ENCODE results near the gene DNASE1L3.
"Not testable (repeated sequence)": the region's sequence is repeated elsewhere in the genome, so short reads cannot be mapped to it uniquely, and the experiment has no call there.

The DNASE1L3 gene, protein sequence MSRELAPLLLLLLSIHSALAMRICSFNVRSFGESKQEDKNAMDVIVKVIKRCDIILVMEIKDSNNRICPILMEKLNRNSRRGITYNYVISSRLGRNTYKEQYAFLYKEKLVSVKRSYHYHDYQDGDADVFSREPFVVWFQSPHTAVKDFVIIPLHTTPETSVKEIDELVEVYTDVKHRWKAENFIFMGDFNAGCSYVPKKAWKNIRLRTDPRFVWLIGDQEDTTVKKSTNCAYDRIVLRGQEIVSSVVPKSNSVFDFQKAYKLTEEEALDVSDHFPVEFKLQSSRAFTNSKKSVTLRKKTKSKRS

DNA sequence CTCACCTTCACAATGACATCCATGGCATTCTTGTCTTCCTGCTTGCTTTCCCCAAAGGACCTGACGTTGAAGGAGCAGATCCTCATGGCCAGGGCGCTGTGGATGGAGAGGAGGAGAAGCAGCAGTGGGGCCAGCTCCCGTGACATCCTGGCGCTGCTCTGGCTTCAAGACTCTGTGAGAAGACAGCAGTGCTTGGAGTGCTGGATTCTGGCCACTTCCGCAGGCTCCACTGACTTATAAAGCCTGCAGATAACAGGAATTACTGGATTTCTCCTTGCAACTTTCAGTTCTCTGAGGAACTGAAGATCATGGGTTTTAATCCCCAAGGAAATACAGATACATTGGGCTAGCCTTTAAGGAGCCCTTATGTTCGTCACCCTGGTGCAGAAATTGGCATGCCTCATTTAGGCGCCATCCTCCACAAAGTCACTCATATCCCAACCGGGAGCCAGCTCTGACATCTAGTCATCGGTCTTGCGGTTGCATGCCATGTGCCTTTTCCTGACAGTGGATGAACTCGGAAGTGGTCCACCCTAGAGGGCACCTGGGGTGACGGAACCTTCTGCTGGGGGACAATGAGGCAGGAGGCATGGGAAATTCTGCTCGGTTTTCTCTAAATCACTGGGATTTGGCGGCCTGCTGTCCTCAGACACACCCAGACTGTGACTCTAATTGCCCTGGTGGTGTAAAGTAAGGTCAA is at the start of gene DNASE1L3:
TSS of gene DNASE1L3 (minus strand) at position 212 of the 700 bp plus-strand sequence. CDS start at position 146, 66 bp downstream.
- no peak for DNase-seq

GRCh38 chr3:58260261-58260731 is 49.5 kb upstream of the DNASE1L3 start:
- DNase-seq: no peak

- no peak for DNase-seq
Measured at GRCh38 chr3:58258392-58259055, 47.8 kb upstream of the DNASE1L3 start.

DNA sequence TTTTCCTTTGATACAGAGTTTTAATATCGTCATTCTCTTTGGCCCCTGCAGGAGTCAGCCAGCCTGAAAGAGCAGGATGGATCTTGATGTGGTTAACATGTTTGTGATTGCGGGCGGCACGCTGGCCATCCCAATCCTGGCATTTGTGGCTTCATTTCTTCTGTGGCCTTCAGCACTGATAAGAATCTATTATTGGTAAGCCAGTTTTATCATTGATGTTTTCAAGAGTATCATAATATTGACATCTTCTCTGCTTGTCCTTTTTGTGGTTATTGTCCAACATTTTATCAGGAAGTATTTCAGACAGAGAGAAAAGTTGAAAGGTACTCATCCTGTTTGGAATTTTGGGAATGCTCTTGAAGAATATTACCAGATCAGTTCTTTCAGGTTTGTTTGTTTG is 45.7 kb upstream of the DNASE1L3 start:
- no peak for DNase-seq

DNA sequence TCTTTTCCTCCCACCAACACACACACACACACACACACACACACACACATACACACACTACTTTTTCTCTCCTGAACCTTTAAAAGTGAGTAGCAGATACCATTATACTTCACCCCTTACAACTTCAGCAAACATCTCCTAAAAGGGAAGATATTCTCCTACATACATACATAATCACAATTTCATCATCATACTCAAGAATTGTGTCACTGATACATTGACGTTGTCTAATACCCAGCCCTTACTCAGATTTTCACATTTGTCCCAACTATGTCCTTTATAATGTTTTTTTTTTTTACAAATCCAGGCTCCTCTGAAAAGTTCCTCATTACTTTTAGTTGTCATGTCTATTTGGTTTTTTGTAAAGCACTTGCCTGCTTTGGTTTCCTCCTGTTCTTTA is 45.3 kb upstream of the DNASE1L3 start:
- DNase-seq: no peak

GRCh38 chr3:58254144-58254543 is 43.4 kb upstream of the DNASE1L3 start:
- DNase-seq: no peak

DNA sequence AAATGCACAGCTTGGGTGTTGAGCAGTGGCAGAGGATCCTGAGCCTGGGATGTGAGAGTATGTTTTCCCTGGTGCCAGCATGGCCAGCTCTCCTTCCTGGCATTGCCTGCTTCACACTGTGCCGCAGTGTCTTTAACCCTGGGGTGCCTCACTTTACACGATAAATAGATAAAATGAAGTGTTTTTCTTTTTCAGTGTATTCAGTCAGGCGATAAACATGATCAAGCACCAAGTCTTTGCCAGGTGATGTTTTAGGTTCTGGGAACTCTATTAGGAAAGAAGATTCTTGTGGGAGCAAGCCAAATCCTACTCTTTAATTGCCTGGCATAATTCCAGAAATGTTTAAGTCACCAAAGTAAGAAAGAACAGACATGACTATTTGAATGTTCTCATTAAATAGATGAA is 40.9 kb upstream of the DNASE1L3 start:
- DNase-seq: no peak

DNA sequence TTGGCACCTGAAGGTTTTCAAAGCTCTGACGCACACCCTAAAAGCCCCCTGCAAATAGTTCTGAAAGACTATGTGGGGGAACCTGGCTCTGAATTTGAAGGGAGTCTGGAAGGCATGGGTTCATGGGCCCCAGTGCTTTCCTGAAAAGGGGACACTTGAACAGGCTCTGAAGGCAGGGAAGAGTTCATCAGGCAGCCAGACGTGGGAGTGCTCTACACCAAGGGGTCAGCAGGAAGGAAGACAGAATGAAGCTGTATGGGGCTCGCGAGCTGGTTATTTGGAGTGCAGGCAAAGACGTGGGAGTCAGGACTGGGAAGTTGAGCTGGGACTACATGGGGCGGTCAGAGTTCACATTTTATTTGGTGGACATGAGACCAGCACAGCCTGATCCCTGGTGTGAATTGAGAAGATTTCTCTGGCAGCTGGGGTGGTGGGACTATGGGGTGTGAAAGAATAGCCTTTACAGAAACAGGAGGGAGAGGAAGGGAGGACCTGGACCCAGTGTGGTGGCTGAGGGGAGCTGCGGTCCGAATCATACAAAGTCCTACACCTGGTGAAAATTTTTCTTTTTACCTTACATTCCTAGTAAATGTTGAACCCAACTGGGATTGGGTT is 39.4 kb upstream of the DNASE1L3 start:
- DNase-seq: no peak

DNA sequence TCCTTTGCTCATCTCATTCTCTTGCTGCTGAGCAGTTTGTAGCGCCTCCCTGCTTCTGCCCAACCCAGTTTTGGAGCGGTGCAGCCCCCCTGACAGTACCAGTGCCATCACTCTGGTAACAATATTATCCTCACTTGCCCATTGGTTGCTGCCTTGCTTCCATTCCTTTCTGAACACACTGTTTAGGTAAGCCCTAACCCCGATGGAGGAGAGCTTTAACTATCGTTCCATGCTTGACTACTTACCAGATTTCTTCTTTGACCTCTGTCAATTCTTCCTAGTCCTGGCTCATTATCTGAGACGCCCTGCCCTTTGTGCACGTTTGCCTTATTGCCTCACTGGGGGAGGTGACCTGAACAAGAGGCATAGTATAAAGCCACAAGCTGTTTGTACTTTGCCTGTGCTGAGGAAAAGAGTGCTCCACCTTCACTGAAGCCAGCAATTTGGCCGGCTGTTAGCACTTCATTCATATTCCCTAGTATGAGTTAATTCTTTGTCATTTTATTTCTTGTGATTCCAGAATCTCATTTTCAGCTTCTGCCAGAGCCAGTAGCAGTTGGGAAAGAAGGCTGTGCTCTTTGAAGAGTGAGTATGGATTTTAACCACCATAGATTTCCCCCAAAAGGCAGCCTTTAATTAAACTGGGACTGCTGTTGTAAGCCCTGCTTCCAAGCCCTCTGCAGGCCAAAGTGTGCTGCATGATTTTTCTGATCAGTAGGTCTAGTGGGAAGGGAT is 38.8 kb upstream of the DNASE1L3 start:
- DNase-seq: no peak

DNA sequence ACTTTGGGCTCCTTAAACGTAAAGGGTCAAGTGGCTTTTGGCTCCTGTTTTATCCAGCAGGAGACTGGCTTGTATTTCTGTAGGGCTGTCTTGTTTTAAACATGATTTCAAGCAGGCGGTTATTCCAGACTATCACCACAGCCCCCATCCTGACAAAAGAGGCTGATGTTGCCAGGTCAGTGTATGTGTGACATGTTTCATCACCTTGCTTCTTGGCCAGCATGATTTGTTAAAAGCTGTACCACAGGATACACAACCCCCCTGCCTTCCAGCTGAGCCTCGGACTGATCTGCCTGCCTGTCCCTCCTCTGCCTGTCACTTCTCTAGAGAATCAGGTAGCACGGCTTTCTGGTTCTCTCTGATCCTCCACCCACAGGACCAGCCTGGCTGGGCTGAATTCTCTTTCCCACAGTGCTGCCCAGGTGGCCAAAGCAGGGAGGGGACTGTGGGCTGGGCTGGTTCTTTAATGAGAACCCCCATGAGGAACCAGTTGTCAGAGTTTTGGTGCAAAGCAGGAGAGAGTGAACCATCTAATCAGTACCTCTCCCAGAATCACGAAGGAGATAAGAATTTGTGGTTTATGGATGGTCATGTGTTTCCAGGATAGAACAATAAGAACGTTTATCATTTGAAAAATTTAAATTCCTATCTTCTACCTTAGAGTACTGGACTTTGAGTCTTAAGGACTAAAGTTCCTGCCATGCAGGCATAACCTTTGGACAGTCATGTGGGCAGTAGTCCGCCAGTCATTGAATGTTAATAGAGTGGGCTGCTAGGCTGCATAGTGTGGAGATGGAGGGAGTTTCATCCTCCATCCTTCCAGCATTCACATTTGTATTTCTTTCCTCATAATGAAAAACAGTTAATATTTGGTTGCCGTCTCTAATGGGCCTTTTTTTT is 35.6 kb upstream of the DNASE1L3 start:
- no peak for DNase-seq

DNA sequence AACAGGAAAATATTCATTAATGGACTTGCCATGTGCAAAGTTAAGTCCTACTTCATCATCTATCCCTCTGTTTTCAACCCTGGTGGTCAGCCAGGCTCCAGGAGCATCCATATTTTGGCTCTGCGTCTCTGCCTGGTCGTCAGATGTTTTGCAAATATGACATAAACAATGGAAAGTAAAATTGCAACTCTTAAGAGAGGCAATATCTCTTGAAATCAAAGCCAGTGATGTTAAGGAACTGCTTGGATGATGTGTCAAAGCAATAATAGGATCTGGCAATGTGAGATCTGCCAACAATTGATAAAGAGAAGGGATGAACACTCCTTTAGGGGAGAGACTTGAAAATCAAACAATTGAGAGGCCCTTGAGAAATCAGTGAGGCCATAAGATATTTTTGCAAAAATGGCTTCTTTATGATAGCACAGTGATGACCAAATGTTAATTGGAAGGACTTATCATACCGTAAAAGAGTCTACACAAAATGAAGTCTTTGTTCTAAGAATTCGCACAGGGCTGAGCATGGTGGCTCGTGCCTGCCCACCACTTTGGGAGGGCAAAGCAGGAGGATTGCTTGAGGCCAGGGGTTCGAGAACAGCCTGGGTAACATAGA is 33.3 kb upstream of the DNASE1L3 start:
- DNase-seq: no peak

- DNase-seq: not testable (repeated sequence)
Measured at GRCh38 chr3:58242860-58243259, 32.1 kb upstream of the DNASE1L3 start.

DNA sequence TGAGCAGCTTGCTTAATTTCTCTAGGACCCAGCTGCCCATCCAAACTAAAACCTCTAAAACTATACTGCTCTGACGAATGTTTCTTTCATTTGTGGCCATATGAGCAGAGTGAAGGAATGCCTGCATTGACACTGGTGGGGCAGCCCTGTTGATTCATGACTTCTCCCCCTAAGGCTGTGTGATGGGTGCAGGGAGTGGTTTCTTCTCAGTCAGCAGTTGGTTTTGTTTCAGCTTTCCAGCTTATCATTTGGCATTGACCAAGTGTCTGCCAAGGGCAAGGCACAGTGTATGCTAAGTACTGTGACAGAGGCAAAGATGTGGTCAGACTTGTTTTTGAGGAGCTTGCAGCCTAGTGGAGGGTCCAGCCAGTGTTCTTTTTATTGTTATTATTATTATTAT is 31.6 kb upstream of the DNASE1L3 start:
- no peak for DNase-seq

DNA sequence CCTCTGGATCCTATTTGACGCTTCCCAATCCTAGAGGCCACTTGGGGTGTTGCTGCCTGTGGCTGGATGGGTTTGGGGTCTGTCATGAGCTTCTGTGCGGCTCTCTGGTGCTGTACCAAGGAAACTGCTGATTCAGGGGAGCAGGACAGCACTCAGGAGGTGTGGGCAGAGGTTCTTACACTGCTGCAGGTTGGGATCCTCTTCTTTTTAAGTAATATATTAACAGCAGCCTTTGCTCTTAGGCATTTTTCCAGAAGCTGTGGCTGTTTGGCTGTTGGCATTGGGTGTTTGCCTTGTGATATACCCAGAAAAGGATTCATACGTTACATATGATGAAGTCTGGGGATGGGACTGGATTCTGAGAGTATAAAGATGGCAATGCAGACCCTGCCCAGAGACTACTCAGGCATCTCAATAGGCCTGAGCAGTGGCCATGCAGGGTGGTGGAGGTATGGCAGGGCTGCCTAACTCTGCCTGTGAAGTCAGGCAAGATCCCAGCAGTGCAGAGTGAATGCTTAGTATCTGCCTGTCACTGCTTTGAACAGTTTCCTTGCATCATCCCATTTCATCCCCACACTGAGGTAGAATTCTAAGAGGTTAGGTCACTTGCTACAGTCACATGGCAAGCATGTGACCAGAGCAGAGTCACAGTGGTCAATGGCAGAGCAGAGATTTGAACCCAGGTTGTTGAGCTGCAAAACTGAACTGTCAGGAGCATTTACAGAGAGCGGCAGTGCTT is 30.7 kb upstream of the DNASE1L3 start:
- DNase-seq: peak; percentile 23

- DNase-seq: no peak
Measured at GRCh38 chr3:58238830-58239229, 28.1 kb upstream of the DNASE1L3 start.

DNA sequence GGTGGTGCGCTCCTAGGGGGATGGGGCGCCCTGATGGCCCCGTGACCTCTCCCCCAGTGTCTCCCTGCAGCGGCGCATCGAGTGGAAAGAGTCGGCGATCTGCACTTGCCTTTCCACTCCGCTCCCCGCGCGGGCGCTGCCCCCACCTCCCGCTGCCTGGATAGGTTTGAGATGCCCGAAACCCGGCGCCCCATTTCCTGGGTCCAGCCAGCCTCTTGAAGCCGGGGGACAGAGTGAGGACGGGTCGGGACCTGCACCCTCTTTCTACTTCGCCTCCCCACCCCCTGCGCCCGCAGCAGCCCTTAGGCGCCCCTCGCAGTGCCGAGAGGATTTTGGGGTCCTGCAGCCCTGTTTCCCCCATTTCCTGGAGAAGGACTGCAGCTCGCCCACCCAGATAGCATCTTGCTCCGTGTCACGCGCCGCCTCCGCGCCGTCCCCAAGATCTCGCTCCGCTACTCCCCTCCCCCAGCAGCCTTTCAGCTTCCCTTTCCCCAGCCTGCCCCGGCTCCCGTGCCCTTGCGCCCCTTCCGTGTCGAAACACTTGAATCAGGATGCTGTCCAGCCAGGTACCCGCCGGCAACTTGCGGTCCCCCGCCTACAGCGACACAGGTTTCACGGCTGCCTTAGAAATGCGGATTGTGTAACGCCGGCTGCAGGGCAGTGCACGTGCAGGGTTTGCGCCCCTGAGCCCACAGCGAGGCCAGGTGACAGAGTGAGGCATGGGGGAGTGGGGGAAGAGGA is 27.3 kb upstream of the DNASE1L3 start:
- DNase-seq: peak; percentile 64

DNA sequence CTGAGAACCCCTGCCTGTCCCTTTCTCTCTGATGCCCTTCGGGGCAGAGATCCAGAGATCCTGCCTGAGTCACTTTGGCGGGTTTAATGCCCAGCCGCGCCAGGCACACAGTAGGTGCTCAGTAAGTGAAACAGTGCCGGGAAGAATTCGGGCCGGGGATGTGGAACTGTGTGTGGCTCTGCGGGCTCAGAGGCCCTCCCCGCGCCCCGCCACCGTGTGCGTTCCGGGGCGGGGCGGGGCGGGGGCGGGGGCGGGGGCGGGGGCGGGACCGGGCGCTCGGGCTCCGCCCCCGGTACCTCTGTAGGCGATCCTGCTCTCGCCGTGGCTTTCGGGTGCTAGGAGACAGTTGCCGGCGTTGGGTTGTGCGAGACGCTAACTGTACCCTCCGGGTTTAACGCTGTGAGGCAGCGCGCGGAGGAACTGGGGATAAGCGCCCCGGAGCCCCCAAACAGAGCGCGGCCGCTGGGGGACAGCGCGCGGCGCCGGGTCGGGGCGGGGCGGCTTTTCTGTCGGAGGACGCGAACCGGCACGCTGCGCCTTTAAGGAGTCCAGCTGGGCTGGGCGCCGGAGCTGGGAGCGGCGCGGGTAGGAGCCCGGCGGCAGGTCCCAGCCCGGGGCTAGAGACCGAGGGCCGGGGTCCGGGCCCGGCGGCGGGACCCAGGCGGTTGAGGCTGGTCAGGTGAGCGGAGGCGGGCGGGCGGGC is 26.6 kb upstream of the DNASE1L3 start, which contains the start of gene ABHD6:
TSS of gene ABHD6 (plus strand) at position 555 of the 703 bp plus-strand sequence. CDS start 18,795 bp downstream, outside the sequence.
- peak; percentile 78 for DNase-seq

DNA sequence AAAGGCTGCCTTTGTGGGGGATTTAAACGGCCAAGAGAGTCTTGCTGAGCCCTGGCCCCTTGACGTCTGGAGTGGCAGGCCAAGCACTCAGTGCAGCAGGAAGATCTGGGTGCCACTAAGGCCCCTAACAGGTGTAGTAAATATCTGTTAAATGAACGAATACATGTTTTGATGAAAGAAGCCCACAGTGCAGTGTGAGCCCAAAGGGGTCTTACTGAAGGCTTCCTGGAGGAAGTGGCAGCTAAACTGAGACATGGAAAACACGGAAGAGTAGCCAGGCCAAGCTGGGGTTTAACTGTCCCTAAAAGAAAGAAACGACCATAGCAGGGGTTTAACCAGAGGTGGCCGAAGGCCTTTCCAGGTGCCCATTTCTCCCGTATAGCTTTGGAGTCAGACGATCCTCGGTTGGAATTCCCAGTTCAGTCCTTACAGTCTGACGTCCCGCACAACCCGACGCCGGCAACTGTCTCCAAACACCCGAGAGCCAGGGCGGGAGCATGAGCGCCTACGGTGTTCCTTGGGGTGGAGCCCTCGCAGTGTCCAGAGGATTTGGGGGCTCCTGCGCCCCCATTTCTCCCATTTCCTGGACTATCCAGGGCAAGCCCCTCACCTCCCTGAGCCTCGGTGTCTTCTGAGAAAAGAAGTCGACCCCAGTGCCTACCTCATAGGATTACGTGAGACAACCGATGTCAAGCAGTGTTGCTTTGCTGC is 25.9 kb upstream of the DNASE1L3 start:
- no peak for DNase-seq
